Fibroblast of lung (primary cell): ENCODE results near the gene CACNA2D3. TPM values are rescaled to one million over a fixed set of nuclear protein-coding genes. Genes with fewer than 3 reads are reported as not detected.

Experiments used
- DNase-seq, 2 donors: peaks; one replicate each; pipeline versions ENCODE4 v3.0.0 to v3.0.0-alpha.2; 2010; ENCODE audit warnings: low read depth in 2 of 2
- H2AFZ ChIP-seq: 2 replicates; pipeline ENCODE4 v1.5.1; 2012; ENCODE audit warnings: low read length, control low read depth, inconsistent platforms
- H3K27ac ChIP-seq: 2 replicates; pipeline ENCODE4 v1.5.1; 2011; ENCODE audit warnings: low read length, control low read depth; ENCODE audit not compliant: insufficient read depth
- H3K27me3 ChIP-seq: 2 replicates; pipeline ENCODE4 v1.5.1; 2011; ENCODE audit warnings: mild to moderate bottlenecking, low read length; ENCODE audit not compliant: control insufficient read depth, insufficient read depth
- H3K36me3 ChIP-seq: 2 replicates; pipeline ENCODE4 v1.5.1; 2011; ENCODE audit warnings: low read length; ENCODE audit not compliant: control insufficient read depth, insufficient read depth
- H3K4me1 ChIP-seq: 2 replicates; pipeline ENCODE4 v1.5.1; 2011; ENCODE audit warnings: low read length; ENCODE audit not compliant: control insufficient read depth, insufficient read depth; ENCODE audit errors: extremely low read depth
- H3K4me2 ChIP-seq: 2 replicates; pipeline ENCODE4 v1.5.1; 2011; ENCODE audit warnings: low read length, control low read depth; ENCODE audit not compliant: insufficient read depth; ENCODE audit errors: extremely low read depth
- H3K4me3 ChIP-seq, 4 experiments: fragments of 200-600 bp in 1 of 4; sonication (generic) in 1 of 4; replicated peaks in 1 of 4; 2 replicates each; pipeline ENCODE4 v1.5.1; 2011 to 2016; ENCODE audit warnings: low read length in 4 of 4, low read depth in 3 of 4, mild to moderate bottlenecking in 3 of 4, control low read depth in 2 of 4, inconsistent platforms in 1 of 4, mixed read lengths in 1 of 4; ENCODE audit not compliant: insufficient read depth in 1 of 4; ENCODE audit errors: control extremely low read depth in 1 of 4
- H3K79me2 ChIP-seq: 2 replicates; pipeline ENCODE4 v1.5.1; 2012; ENCODE audit warnings: mild to moderate bottlenecking, low read length, inconsistent platforms; ENCODE audit not compliant: control insufficient read depth, insufficient read depth
- H3K9ac ChIP-seq: 2 replicates; pipeline ENCODE4 v1.5.1; 2011; ENCODE audit warnings: mild to moderate bottlenecking, low read length, control low read depth; ENCODE audit not compliant: insufficient read depth
- H3K9me3 ChIP-seq: 2 replicates; pipeline ENCODE4 v1.5.1; 2012; ENCODE audit warnings: low read depth, low read length; ENCODE audit not compliant: control insufficient read depth, insufficient read depth
- H4K20me1 ChIP-seq: 2 replicates; pipeline ENCODE4 v1.5.1; 2011; ENCODE audit warnings: low read length; ENCODE audit not compliant: control insufficient read depth, insufficient read depth; ENCODE audit errors: extremely low read depth
- EZH2 ChIP-seq: IDR thresholded peaks from 2 replicates; pipeline ENCODE4 v1.5.1; 2012; ENCODE audit warnings: low read length, control low read depth, mild to moderate bottlenecking; ENCODE audit errors: missing control alignments
- polyA plus RNA-seq, 2 donors: library from polyadenylated mRNA; depleted of rRNA in 1 of 2; stranded (reverse) in 1 of 2; unstranded in 1 of 2; fragments of >200 nt; gene quantifications; 2 replicates each; pipeline ENCODE4 v1.2.1, GENCODE V29; 2011 to 2012; ENCODE audit warnings: missing spikeins in 1 of 2
- total RNA-seq: library from RNA; depleted of rRNA; stranded (reverse); fragments of >200 nt; gene quantifications from 2 replicates; pipeline ENCODE4 v1.2.1, GENCODE V29; 2014
- TF ChIP-seq, protein P1 (sequence below), 2 donors: IDR thresholded peaks in 1 of 2; conservative IDR thresholded peaks in 1 of 2; 1 replicate in 1 of 2; 2 replicates in 1 of 2; pipeline ENCODE4 v1.5.1; 2011 to 2012; ENCODE audit warnings: low read length in 2 of 2, control low read depth in 1 of 2, inconsistent platforms in 1 of 2, low read depth in 1 of 2, mild to moderate bottlenecking in 1 of 2

CACNA2D3 gene
- total and polyA plus RNA-seq, 2 donors (not counting 1 experiment from before 2014, with no cell fraction given) = 1.8 to 11.5 TPM

DNA sequence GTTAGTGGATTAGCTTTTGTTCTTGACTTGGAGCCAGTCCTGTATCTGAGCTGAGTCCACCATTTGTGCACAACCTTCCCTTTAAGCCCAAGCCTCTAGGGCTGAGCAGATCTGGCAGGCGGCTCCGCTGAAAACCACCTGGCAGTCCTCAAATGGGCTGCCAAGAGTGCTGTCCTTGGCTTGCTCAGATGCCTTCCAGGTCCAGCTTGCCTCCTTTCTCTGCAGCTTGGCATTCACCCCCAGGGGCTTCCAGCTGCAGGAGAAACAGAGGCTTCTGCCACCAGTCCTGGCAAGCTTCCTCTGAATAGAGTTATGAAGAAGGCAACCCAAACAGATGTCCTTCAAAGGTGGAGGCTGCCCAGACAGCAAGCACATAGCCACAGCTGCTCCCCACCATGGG, 708.8 kb downstream of the CACNA2D3 start:
- no peak overlapping the region for H3K4me2 ChIP-seq
- no peaks in the 10 kb centered on the region for H4K20me1 ChIP-seq
- H3K9me3 ChIP-seq = no peaks in the 10 kb centered on the region
- H3K4me3 ChIP-seq = no peak overlapping the region
- H3K4me1 ChIP-seq = no peaks in the 10 kb centered on the region
- no peaks in the 10 kb centered on the region for H3K79me2 ChIP-seq
- H3K27me3 ChIP-seq = no peaks in the 10 kb centered on the region
- no peak overlapping the region for H3K9ac ChIP-seq
- H3K36me3 ChIP-seq = no peaks in the 10 kb centered on the region
- TF ChIP-seq, protein P1, sequence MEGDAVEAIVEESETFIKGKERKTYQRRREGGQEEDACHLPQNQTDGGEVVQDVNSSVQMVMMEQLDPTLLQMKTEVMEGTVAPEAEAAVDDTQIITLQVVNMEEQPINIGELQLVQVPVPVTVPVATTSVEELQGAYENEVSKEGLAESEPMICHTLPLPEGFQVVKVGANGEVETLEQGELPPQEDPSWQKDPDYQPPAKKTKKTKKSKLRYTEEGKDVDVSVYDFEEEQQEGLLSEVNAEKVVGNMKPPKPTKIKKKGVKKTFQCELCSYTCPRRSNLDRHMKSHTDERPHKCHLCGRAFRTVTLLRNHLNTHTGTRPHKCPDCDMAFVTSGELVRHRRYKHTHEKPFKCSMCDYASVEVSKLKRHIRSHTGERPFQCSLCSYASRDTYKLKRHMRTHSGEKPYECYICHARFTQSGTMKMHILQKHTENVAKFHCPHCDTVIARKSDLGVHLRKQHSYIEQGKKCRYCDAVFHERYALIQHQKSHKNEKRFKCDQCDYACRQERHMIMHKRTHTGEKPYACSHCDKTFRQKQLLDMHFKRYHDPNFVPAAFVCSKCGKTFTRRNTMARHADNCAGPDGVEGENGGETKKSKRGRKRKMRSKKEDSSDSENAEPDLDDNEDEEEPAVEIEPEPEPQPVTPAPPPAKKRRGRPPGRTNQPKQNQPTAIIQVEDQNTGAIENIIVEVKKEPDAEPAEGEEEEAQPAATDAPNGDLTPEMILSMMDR (conservative IDR thresholded peaks at IDR 0.05 in 1 of 2, IDR thresholded peaks at IDR 0.05 in 1 of 2; ENCODE audit: low read depth in 1 of 2, low read length in 2 of 2) = no peak
- TF ChIP-seq EZH2 = no peak
- DNase-seq = no peak
- H3K27ac ChIP-seq = no peak overlapping the region
- no peak overlapping the region for H2AFZ ChIP-seq

DNA sequence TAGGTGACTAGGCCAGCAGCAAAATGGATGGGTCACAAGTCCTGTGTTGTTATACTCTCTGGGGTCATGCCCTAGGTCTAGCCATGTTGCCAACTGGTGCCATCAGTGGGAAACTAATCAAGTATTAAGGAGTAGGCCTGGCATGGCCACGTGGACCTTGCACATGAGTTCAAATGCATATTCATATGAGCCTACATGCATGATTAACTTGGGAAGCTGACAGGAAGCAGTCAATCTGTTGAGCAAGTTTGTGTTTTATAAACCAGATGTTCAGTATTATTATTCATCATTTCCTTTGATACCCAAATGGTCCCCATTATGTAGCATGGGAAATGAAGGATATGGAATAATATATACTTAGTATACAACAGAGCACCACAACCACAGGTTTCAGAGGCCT, 710.5 kb downstream of the CACNA2D3 start:
- TF ChIP-seq, protein P1 (conservative IDR thresholded peaks at IDR 0.05 in 1 of 2, IDR thresholded peaks at IDR 0.05 in 1 of 2; ENCODE audit: low read depth in 1 of 2, low read length in 2 of 2) = no peak
- TF ChIP-seq EZH2 = no peak
- Histone ChIP-seq H2AFZ (no peak overlapping the region), H3K4me2 (no peak overlapping the region)

DNA sequence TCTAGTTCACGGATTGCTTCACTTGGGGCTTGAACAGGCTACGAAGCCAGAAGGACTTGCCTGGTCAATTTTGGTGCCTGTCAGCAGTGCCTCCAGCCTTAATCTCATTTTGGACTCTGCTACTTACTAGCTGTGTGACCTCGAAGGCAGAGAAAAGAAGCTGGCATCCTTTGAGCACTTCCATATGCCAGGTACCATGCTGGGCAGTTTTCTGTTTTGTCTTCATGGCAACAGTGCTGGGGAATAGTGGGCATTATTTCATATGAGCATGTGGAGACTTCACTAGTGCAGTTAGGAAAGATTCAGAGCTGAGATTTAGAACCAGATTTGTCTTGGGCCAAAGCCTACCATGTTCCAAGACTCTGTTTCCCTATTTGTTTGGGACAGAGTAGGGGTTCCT, 713.3 kb downstream of the CACNA2D3 start:
- no peaks in the 10 kb centered on the region for H3K36me3 ChIP-seq
- no peak overlapping the region for H3K9ac ChIP-seq
- no peak for DNase-seq
- no peak overlapping the region for H3K4me2 ChIP-seq
- no peaks in the 10 kb centered on the region for H3K79me2 ChIP-seq
- no peaks in the 10 kb centered on the region for H3K27me3 ChIP-seq
- TF ChIP-seq, protein P1 (conservative IDR thresholded peaks at IDR 0.05 in 1 of 2, IDR thresholded peaks at IDR 0.05 in 1 of 2; ENCODE audit: low read depth in 1 of 2, low read length in 2 of 2) = no peak
- TF ChIP-seq EZH2 = no peak
- no peaks in the 10 kb centered on the region for H3K4me1 ChIP-seq
- no peak overlapping the region for H3K4me3 ChIP-seq
- no peak overlapping the region for H2AFZ ChIP-seq
- no peaks in the 10 kb centered on the region for H3K9me3 ChIP-seq
- no peaks in the 10 kb centered on the region for H4K20me1 ChIP-seq
- no peak overlapping the region for H3K27ac ChIP-seq

More for the DNA sequence above, 710.5 kb downstream of the CACNA2D3 start:
- Histone ChIP-seq H3K9ac (no peak overlapping the region), H3K4me1 (no peaks in the 10 kb centered on the region), H3K79me2 (no peaks in the 10 kb centered on the region), H3K9me3 (no peaks in the 10 kb centered on the region), H3K27me3 (no peaks in the 10 kb centered on the region), H4K20me1 (no peaks in the 10 kb centered on the region), H3K27ac (no peak overlapping the region), H3K4me3 (no peak overlapping the region), H3K36me3 (no peaks in the 10 kb centered on the region)
- no peak for DNase-seq
